ENCODE results near the gene CINP.
"Not testable (repeated sequence)": the region's sequence is repeated elsewhere in the genome, so short reads cannot be mapped to it uniquely, and the experiment has no call there.

CINP gene

GRCh38 chr14:102320671-102321455 is 41.8 kb downstream of the CINP start:
- no peak for DNase-seq (ENCODE audit: low read depth in 2 of 2)

GRCh38 chr14:102320033-102320660 is 42.5 kb downstream of the CINP start:
- peak; percentile 13 to 15 for DNase-seq (ENCODE audit: low read depth in 2 of 2)

GRCh38 chr14:102319351-102320032 is 43.2 kb downstream of the CINP start, which contains the start of gene ZNF839:
Gene ZNF839 (plus strand): TSS chr14:102319746. CDS start chr14:102319766, 20 bp downstream.
- DNase-seq (ENCODE audit: low read depth in 2 of 2), result peak; percentile 88 to 94

GRCh38 chr14:102318781-102319276 is 43.9 kb downstream of the CINP start:
- no peak for DNase-seq (ENCODE audit: low read depth in 2 of 2)

GRCh38 chr14:102317564-102318248 is 45.0 kb downstream of the CINP start:
- DNase-seq (ENCODE audit: low read depth in 2 of 2), result peak; percentile 33 to 35

GRCh38 chr14:102316743-102317563 is 45.7 kb downstream of the CINP start:
- peak; percentile 87 to 89 for DNase-seq (ENCODE audit: low read depth in 2 of 2)

- no peak for DNase-seq (ENCODE audit: low read depth in 2 of 2)
These were observed 46.4 kb downstream of the CINP start for GRCh38 chr14:102316338-102316742.

GRCh38 chr14:102315121-102315520 is 47.6 kb downstream of the CINP start:
- DNase-seq (ENCODE audit: low read depth in 2 of 2), result no peak

GRCh38 chr14:102314242-102315011 is 48.3 kb downstream of the CINP start:
- peak; percentile 64 to 74 for DNase-seq (ENCODE audit: low read depth in 2 of 2)

- DNase-seq (ENCODE audit: low read depth in 2 of 2), result peak; percentile 90 to 91
These were observed 57.8 kb downstream of the CINP start, which contains the start of gene MOK for GRCh38 chr14:102304611-102305506. Gene MOK (minus strand): TSS chr14:102305164. CDS start chr14:102304968, 196 bp downstream.

GRCh38 chr14:102303664-102304063 is 59.0 kb downstream of the CINP start:
- no peak for DNase-seq (ENCODE audit: low read depth in 2 of 2)

GRCh38 chr14:102298303-102299070 is 64.2 kb downstream of the CINP start:
- not testable (repeated sequence) for DNase-seq (ENCODE audit: low read depth in 2 of 2)
